Pulmonary artery endothelial cell (primary cell): ENCODE results near the gene GALK2. TPM values are rescaled to one million over a fixed set of nuclear protein-coding genes. Genes with fewer than 3 reads are reported as not detected.
"Not testable (repeated sequence)": the region's sequence is repeated elsewhere in the genome, so short reads cannot be mapped to it uniquely, and the experiment has no call there.

Experiments
- DNase-seq: peaks from one replicate; pipeline ENCODE4 v3.0.0-alpha.2; 2011; ENCODE audit warnings: low read depth, low spot score
- total RNA-seq: library from RNA; depleted of rRNA; stranded (reverse); fragments of >200 nt; gene quantifications from 2 replicates; pipeline ENCODE4 v1.2.3, GENCODE V29; 2014

GALK2 gene
- total RNA-seq, 1 donor from 2014 or later, result 56.7 TPM

DNA sequence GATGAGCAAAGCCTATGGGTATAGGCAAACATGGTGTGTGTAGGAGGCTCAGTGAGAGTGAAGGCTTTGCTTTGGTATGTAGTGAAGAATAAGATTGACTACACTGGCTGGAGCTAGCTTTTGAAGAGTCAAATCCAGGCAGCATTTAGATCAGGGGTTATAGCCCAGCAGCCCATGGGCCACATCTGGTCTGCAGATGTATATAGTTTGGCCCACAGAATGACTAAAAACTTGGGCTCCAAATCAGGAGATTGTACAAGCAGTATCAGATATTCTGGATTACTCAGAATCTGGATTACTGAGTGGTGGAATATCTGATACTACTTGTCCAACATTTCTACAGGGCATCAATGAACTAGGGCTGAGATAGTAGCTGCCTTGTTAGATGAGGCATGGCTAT, 160.1 kb downstream of the GALK2 start:
- no peak for DNase-seq

DNA sequence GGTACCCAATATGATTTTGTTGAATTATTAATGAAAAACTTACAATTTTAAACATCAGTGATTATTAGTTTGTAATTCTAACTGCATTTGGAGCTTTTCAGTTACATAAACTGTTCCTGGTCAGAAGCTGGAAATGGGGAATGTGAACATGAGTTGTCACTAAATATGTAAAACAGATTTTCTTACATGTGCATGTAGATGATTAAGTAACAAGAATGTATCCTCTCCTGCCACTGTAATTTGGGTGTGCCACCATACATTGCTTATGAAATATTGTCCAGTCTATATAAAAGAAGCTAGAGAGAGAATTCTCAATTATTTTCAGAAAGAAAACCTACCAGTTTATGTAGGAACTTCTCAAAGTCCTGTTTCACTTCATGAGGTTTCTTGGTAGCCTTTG, 161.4 kb downstream of the GALK2 start:
- DNase-seq, result no peak

DNA sequence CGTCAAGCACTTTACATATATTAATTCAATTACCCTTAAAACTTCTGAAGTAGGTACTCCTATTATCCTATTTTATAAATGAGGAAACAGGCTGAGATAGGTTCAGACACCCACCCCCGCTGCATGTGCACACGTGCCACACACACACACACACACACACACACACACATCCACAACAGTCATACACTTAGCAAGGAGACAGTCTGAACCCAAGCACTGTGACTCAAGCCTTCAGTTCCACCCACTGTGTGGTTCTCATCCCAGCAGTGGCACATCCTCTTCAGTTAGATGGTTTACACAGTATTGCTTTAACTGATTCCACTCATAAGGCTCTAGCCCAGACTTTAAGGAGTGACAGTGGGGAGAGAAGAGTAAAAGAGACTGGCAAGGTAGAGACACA, 161.9 kb downstream of the GALK2 start:
- DNase-seq, result no peak

DNA sequence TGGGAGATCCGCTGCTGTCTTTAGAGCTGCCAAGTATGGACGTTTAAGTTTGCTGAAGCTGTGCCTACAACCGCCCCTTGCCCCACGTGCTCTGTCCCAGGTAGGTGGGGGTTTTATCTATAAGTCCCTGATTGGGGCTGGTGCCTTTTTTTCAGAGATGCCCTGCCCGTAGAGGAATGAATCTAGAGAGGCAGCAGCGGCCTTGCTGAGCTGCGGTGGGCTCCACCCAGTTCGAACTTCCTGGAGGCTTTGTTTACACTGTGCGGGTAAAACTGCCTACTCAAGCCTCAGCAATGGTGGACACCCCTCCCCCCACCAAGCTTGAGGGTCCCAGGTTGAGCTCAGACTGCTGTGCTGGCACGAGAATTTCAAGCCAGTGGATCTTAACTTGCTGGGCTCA, 169.6 kb downstream of the GALK2 start:
- no peak for DNase-seq

DNA sequence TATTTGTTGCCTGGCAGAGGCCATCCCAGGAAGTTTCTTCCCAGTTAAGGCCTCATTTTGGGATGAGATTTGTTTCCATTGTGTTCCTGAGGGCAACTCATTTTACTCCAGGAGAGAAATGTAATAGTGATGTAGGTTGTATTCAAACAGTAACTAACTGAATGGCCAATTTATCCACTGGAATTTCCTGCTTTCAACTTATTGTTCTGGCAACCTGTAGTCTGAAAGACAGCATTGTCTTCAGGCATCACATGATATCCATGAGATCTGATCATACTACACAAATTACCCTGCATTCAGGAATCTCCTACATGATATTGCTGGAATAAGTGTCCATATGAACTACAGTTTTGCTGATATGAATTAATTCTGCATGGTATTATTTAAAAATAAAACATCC, 173.5 kb downstream of the GALK2 start:
- DNase-seq, result peak; percentile 8

DNA sequence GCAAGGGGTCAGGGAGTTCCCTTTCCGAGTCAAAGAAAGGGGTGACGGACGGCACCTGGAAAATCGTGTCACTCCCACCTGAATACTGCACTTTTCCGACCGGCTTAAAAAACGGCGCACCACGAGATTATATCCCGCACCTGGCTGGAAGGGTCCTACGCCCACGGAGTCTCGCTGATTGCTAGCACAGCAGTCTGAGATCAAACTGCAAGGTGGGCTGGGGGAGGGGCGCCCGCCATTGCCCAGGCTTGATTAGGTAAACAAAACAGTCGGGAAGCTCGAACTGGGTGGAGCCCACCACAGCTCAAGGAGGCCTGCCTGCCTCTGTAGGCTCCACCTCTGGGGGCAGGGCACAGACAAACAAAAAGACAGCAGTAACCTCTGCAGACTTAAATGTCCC, 184.4 kb downstream of the GALK2 start:
- not testable (repeated sequence) for DNase-seq

DNA sequence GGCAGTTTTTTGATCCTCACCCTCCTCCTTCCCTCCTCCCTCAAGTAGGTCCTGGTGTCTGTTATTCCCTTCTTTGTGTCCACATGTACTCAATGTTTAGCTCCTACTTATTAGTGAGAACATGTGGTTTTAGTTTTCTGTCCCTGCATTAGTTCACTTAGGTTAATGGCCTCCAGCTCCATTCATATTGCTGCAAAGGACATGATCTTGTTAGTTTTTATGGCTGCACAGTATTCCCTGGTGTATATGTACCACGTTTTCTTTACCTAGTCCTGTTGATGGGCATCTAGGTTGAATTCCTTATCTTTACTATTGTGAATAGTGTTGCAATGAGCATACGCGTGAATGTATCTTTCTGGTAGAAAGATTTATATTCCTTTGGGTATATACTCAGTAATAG, 191.3 kb downstream of the GALK2 start:
- no peak for DNase-seq

DNA sequence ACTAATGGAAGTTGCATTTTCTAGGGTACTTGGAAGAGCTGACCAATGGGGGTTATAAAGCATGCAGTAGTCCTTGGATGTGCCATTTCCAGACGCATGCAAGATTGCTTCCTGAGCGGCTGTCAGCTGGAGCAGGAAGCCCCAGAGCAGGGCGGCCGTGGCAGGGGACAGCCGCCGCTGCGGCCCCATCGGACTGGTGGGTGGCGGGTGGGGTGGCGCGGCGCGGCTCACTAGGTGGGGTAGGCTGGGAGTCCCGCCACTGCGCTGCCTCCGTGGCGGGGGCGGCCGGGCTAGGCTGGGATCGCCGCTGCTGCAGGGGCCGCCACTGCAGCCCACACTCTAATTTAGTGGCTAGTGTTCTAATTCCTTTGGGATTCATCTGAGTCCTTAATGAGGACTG, 196.4 kb downstream of the GALK2 start:
- no peak for DNase-seq

DNA sequence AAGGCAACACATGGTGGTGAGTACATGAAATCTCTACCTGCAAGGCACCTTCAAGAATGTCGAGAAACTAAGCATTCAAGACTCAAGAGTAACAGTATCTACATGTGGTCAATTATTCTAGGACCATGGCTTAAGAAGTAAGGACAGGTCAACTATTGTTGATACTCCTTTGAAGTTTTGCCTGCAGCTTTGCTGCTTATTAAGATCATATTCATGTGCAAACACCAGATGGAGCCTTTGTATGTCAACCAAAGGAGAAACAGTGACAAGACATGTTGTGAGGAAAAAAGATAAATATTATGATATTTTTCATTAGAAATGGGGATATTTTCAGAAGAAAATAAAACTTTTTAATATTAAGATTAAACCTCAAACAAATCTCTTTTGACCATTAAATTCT, 200.7 kb downstream of the GALK2 start:
- no peak for DNase-seq

DNA sequence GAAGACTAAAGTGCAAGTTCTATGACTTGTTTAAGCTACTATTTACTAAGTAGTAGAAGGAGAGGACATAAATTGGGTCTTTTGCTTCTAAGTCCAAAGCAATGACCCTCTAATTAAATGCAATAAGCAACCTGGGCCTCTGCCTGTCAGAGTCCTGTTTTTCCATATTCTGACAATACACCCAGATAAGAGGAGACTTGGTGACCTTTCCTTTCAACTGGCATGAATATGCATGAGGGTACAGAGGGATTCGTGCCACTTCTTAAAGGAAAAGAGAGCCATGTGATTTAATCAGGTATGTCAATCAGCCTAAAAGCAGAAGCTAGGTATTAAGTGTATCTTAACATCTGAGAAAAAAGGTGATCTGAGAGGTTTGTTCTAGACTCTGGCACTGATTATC, 202.3 kb downstream of the GALK2 start:
- DNase-seq, result no peak

DNA sequence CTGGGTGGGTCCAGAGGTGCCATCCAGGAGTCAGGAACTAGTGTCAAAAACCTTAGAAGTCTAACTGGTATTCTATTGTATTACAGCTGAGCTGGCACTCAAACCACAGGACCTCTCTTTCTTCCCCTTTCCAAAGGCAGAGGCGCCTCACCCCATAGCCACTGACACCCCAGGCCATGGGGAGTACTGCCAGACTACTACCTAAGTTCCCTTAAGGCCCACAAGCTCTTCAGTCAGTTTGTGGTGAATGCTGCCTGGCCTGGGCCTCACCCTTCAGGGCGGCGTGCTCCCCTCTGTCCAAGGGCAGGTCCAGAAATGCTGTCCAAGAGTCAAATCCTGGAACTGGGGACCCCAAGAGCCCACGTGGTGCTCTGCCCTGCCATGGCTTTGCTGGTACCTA, 209.9 kb downstream of the GALK2 start:
- DNase-seq, result no peak

DNA sequence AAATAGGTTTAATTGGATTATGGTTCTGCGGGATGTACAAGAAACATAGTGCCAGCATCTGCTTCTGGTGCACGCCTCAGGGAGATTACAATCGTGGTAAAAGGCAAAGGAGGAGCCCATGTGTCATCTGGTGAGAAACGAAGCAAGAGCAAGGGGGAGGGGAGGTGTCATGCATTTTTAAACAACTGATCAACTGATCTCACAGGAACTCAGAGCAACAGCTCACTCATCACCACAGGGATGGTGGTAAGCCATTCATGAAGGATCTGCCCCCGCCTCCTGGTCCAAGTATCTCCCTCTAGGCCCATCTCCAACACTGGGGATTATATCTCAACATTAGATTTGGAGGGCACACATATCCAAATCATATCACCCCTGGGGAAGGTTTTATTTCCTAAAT, 210.9 kb downstream of the GALK2 start:
- DNase-seq, result no peak

Other genes starting within 250 kb of the GALK2 start
- gene SHC4, start 206.3 kb upstream of the GALK2 start, total RNA-seq, result 0.18 and 0.33 TPM in 2 replicates
- 20.7 and 32.1 TPM in 2 replicates for gene SECISBP2L, start 123.8 kb upstream of the GALK2 start, total RNA-seq
- gene COPS2, start 14.6 kb upstream of the GALK2 start, total RNA-seq, result 69.5 and 102 TPM in 2 replicates